ENCODE results near the gene NPAS3.
A peak's percentile ranks its signal among the peaks of the same experiment; 100 is the strongest.

NPAS3 gene

DNA sequence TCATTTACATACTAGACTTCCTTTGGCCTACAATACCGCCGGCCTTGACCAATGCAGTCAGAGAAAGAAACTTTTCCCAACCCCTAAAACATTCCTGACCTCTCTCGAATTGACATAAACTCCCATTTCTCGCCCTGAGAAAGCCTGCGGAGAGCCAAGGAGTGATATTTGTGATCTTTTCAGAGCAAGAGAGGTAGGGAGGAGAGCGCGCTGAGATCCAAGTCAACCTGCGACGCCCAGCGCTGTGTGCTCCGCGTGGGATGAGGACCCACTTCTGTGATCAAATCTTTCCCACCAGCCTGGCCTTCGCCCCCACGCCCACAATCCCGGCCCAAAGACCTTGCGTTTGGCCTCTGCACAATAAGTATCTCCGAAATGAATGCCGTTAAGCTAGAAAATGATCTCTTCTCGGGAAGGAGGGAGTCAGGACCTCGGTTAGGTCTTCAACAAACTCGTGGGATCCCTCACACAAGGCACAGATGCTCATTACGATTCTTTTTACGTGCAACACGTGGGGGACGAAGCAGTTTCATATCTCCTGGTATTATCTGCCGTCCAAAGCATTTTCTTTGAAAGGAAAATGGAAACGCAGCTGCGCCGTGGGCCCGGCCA lies 6.3 kb upstream of the NPAS3 start:
- CTCF ChIA-PET: interaction anchor here (0.7 kb wide), 1 partner anchor 52 kb away, joined by 3 read pairs; no protein-coding TSS in a partner anchor
- no peak overlapping the region for H3K4me3 ChIP-seq (ENCODE audit: low read depth, low read length)
- no peaks in the 10 kb centered on the region for H3K36me3 ChIP-seq (ENCODE audit: control insufficient read depth in 2 of 2, insufficient read depth in 1 of 2, low read length in 2 of 2)
- H3K27ac ChIP-seq (ENCODE audit: extremely low read depth, low read depth, low read length): no peak overlapping the region
- H3K9me3 ChIP-seq (ENCODE audit: control insufficient read depth, insufficient read depth, low read depth, low read length): no peaks in the 10 kb centered on the region
- POLR2A ChIA-PET: no interaction called here
- H3K4me1 ChIP-seq (ENCODE audit: control insufficient read depth, insufficient read depth, low read length): 0 out of 2 replicates have a peak, but pooled peaks cover 3% of the 10 kb centered on the region
- TF ChIP-seq ZNF324 (tag by site-specific recombination; IDR thresholded peaks at IDR 0.05): no peak
- TF ChIP-seq, protein P1, sequence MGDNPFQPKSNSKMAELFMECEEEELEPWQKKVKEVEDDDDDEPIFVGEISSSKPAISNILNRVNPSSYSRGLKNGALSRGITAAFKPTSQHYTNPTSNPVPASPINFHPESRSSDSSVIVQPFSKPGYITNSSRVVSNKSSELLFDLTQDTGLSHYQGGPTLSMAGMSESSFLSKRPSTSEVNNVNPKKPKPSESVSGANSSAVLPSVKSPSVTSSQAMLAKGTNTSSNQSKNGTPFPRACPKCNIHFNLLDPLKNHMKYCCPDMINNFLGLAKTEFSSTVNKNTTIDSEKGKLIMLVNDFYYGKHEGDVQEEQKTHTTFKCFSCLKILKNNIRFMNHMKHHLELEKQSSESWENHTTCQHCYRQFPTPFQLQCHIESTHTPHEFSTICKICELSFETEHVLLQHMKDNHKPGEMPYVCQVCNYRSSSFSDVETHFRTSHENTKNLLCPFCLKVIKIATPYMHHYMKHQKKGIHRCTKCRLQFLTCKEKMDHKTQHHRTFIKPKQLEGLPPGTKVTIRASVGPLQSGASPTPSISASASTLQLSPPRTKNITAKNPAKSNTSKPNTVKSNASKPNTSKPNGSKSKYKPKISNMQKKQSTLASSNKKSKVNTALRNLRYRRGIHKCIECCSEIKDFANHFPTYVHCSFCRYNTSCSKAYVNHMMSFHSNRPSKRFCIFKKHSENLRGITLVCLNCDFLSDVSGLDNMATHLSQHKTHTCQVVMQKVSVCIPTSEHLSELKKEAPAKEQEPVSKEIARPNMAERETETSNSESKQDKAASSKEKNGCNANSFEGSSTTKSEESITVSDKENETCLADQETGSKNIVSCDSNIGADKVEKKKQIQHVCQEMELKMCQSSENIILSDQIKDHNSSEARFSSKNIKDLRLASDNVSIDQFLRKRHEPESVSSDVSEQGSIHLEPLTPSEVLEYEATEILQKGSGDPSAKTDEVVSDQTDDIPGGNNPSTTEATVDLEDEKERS (tag by site-specific recombination; IDR thresholded peaks at IDR 0.05): no peak
- TF ChIP-seq ZSCAN30 (tag by site-specific recombination; IDR thresholded peaks at IDR 0.05): no peak

DNA sequence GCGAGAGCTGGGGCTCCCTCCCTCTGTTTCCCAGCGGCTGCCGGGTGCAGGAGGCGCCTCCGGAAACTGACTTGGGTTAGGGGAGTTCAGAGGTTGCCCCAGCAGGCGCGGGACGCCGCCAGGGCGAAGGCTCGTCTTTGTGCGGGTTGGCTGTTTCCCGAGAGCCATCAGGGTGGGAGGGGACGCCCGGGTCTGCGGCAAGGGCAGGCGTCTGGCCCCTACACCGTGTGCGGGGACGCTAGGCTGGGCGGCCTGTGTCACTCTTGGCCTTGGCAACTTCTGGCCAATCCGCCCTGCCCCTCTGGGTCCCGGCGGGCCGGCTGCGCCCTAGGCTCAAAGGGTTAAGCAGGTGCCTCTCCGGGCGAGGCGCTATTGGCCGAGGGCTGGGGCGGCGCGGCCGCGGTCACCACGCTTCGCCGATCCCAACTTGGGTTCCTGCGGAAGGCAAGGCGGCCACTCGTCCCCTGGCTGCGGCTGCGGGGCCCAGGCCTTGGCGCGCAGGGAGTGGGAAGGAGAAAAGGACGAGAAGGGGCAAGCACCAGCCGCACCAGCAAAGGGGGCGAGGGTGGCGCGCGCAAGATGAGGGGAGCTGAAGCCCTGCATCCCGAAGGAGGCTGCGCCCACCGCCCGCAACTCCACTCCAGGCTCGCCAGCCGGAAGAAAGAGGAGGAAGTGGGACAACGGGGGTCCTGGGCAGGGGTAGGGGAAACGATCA lies 5.6 kb upstream of the NPAS3 start:
- ChIA-PET POLR2A (no interaction called here), CTCF (interaction anchor here (0.7 kb wide), 1 partner anchor 53 kb away, joined by 3 read pairs; no protein-coding TSS in a partner anchor)
- TF ChIP-seq, protein P2, sequence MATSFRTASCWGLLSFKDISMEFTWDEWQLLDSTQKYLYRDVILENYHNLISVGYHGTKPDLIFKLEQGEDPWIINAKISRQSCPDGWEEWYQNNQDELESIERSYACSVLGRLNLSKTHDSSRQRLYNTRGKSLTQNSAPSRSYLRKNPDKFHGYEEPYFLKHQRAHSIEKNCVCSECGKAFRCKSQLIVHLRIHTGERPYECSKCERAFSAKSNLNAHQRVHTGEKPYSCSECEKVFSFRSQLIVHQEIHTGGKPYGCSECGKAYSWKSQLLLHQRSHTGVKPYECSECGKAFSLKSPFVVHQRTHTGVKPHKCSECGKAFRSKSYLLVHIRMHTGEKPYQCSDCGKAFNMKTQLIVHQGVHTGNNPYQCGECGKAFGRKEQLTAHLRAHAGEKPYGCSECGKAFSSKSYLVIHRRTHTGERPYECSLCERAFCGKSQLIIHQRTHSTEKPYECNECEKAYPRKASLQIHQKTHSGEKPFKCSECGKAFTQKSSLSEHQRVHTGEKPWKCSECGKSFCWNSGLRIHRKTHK (tag by site-specific recombination; IDR thresholded peaks at IDR 0.05): no peak
- TF ChIP-seq ZNF621 (tag by site-specific recombination; IDR thresholded peaks at IDR 0.05): no peak
- TF ChIP-seq ZFHX2 (tag by site-specific recombination; conservative IDR thresholded peaks at IDR 0.05): 0 out of 2 replicates have a peak, but pooled peaks have one; percentile 62
- H3K4me1 ChIP-seq (ENCODE audit: control insufficient read depth, insufficient read depth, low read length): 0 out of 2 replicates have a peak, but pooled peaks cover 3% of the 10 kb centered on the region
- peak overlapping the region; percentile 53 for H3K4me3 ChIP-seq (ENCODE audit: low read depth, low read length)
- no peaks in the 10 kb centered on the region for H3K36me3 ChIP-seq (ENCODE audit: control insufficient read depth in 2 of 2, insufficient read depth in 1 of 2, low read length in 2 of 2)
- H3K9me3 ChIP-seq (ENCODE audit: control insufficient read depth, insufficient read depth, low read depth, low read length): no peaks in the 10 kb centered on the region
- no peak overlapping the region for H3K27ac ChIP-seq (ENCODE audit: extremely low read depth, low read depth, low read length)

DNA sequence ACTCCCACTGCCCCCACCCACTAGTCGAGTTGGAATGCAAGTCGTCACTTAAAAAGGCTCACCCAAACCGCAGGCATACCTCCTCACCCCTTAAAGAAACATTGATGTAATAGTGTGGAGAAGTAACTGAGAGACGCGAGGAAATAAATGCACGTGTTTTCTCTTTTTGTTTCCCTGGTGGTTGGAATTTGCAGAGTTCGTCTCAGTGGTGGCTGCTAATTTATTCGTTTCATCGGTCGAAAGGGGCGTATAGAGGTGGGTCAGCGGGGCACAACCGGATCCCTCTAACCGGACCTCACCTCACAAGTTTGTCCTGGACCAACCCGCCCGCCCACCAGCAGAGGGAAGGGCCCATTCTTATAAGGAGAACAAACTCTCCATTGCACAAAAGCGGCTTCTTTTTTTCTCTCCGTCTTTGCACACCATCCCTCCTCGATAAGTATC lies 5.0 kb upstream of the NPAS3 start:
- 0 out of 2 replicates have a peak, but pooled peaks cover 3% of the 10 kb centered on the region for H3K4me1 ChIP-seq (ENCODE audit: control insufficient read depth, insufficient read depth, low read length)
- ChIA-PET CTCF (no interaction called here), POLR2A (no interaction called here)
- H3K27ac ChIP-seq (ENCODE audit: extremely low read depth, low read depth, low read length): peak overlapping the region; percentile 50; the same call in 1 of the 2 replicates
- no peaks in the 10 kb centered on the region for H3K36me3 ChIP-seq (ENCODE audit: control insufficient read depth in 2 of 2, insufficient read depth in 1 of 2, low read length in 2 of 2)
- H3K4me3 ChIP-seq (ENCODE audit: low read depth, low read length): peak overlapping the region; percentile 53
- no peaks in the 10 kb centered on the region for H3K9me3 ChIP-seq (ENCODE audit: control insufficient read depth, insufficient read depth, low read depth, low read length)
- TF ChIP-seq FEZF1 (tag by site-specific recombination; IDR thresholded peaks at IDR 0.05) (peak; percentile 59; the same call in 1 of the 2 replicates), KLF8 (tag by site-specific recombination; IDR thresholded peaks at IDR 0.05) (no peak), ZNF433 (tag by site-specific recombination; IDR thresholded peaks at IDR 0.05; ENCODE audit: low read depth) (no peak), ZNF223 (tag by site-specific recombination; IDR thresholded peaks at IDR 0.05) (no peak), KLF7 (tag by site-specific recombination; IDR thresholded peaks at IDR 0.05; ENCODE audit: borderline replicate concordance) (no peak), SP3 (tag by site-specific recombination; IDR thresholded peaks at IDR 0.05) (0 out of 2 replicates have a peak, but pooled peaks have one; percentile 32), KLF1 (tag by site-specific recombination; IDR thresholded peaks at IDR 0.05) (peak; percentile 48), ZNF248 (tag by site-specific recombination; IDR thresholded peaks at IDR 0.05) (no peak), ZNF585B (tag by site-specific recombination; IDR thresholded peaks at IDR 0.05) (no peak), ZNF175 (tag by site-specific recombination; IDR thresholded peaks at IDR 0.05) (no peak), ZNF560 (tag by site-specific recombination; IDR thresholded peaks at IDR 0.05; ENCODE audit: borderline replicate concordance) (no peak), ZNF24 (tag by site-specific recombination; IDR thresholded peaks at IDR 0.05) (no peak), ZNF19 (tag by site-specific recombination; IDR thresholded peaks at IDR 0.05; ENCODE audit: low read depth) (no peak), ZNF776 (tag by site-specific recombination; IDR thresholded peaks at IDR 0.05; ENCODE audit: borderline replicate concordance) (no peak), ZNF121 (tag by site-specific recombination; IDR thresholded peaks at IDR 0.05) (no peak), WT1 (tag by site-specific recombination; IDR thresholded peaks at IDR 0.05) (no peak)
- TF ChIP-seq, protein P3, sequence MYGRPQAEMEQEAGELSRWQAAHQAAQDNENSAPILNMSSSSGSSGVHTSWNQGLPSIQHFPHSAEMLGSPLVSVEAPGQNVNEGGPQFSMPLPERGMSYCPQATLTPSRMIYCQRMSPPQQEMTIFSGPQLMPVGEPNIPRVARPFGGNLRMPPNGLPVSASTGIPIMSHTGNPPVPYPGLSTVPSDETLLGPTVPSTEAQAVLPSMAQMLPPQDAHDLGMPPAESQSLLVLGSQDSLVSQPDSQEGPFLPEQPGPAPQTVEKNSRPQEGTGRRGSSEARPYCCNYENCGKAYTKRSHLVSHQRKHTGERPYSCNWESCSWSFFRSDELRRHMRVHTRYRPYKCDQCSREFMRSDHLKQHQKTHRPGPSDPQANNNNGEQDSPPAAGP (tag by site-specific recombination; IDR thresholded peaks at IDR 0.05): 0 out of 2 replicates have a peak, but pooled peaks have one; percentile 17
- TF ChIP-seq, protein P4, sequence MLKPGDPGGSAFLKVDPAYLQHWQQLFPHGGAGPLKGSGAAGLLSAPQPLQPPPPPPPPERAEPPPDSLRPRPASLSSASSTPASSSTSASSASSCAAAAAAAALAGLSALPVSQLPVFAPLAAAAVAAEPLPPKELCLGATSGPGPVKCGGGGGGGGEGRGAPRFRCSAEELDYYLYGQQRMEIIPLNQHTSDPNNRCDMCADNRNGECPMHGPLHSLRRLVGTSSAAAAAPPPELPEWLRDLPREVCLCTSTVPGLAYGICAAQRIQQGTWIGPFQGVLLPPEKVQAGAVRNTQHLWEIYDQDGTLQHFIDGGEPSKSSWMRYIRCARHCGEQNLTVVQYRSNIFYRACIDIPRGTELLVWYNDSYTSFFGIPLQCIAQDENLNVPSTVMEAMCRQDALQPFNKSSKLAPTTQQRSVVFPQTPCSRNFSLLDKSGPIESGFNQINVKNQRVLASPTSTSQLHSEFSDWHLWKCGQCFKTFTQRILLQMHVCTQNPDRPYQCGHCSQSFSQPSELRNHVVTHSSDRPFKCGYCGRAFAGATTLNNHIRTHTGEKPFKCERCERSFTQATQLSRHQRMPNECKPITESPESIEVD (tag by site-specific recombination; IDR thresholded peaks at IDR 0.05): no peak
